RWPE1 (cell line): ENCODE results near the gene PRH2.

Source experiments
- CTCF ChIA-PET: fragments of 350-600 bp; sonication (Branson Sonifier 250); formaldehyde crosslinking; extraction: SDS; loops from one replicate; lab custom pipeline; 2021; lab: Yijun Ruan, JAX
- POLR2A ChIA-PET: fragments of 400-600 bp; formaldehyde crosslinking; extraction: SDS; loops from one replicate; lab custom pipeline; 2020; ENCODE audit warnings: antibody characterized with exemption; ENCODE audit not compliant: low non-redundant PET; lab: Yijun Ruan, JAX
- DNase-seq: peaks from one replicate; pipeline ENCODE4 v3.0.0; 2012; ENCODE audit warnings: low spot score
- H3K27ac ChIP-seq: fragments of 450-650 bp; 2 replicates; pipeline ENCODE4 v1.5.1; 2017
- TF ChIP-seq, protein P1 (sequence below): fragments of 450-650 bp; conservative IDR thresholded peaks from 2 replicates; pipeline ENCODE4 v1.5.1; 2017; ENCODE audit warnings: low read depth, mild to moderate bottlenecking

Gene PRH2

GRCh38 chr12:10926269-10926668 lies 2.8 kb upstream of the PRH2 start:
- ChIA-PET POLR2A (no interaction called here), CTCF (no interaction called here)
- no peak overlapping the region for H3K27ac ChIP-seq
- TF ChIP-seq, protein P1, sequence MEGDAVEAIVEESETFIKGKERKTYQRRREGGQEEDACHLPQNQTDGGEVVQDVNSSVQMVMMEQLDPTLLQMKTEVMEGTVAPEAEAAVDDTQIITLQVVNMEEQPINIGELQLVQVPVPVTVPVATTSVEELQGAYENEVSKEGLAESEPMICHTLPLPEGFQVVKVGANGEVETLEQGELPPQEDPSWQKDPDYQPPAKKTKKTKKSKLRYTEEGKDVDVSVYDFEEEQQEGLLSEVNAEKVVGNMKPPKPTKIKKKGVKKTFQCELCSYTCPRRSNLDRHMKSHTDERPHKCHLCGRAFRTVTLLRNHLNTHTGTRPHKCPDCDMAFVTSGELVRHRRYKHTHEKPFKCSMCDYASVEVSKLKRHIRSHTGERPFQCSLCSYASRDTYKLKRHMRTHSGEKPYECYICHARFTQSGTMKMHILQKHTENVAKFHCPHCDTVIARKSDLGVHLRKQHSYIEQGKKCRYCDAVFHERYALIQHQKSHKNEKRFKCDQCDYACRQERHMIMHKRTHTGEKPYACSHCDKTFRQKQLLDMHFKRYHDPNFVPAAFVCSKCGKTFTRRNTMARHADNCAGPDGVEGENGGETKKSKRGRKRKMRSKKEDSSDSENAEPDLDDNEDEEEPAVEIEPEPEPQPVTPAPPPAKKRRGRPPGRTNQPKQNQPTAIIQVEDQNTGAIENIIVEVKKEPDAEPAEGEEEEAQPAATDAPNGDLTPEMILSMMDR, result no peak
- DNase-seq, result no peak

DNA sequence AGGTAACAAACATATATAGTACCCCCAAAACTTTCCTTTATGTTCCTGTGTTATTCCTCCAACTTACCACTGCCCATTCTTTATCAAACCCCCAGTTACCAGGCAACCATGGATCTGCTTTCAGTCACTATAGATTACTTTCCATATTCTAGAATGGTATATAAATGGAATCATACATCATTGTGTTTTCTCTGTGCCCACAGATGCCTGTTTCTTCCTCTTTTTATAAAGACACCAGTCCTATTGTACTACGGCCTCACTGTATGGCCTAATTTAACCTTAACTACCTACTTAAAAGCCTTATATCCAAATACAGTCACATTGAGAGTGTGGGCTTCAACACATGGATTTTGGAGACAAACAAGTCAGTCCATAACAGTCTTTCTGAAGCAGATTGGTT lies 7.5 kb downstream of the PRH2 start:
- ChIA-PET POLR2A (no interaction called here), CTCF (interaction anchor here (0.9 kb wide), 1 partner anchor 9 kb away, joined by 3 read pairs; no protein-coding TSS in a partner anchor)
- no peak for DNase-seq
- TF ChIP-seq, protein P1, result no peak
- no peak overlapping the region for H3K27ac ChIP-seq

DNA sequence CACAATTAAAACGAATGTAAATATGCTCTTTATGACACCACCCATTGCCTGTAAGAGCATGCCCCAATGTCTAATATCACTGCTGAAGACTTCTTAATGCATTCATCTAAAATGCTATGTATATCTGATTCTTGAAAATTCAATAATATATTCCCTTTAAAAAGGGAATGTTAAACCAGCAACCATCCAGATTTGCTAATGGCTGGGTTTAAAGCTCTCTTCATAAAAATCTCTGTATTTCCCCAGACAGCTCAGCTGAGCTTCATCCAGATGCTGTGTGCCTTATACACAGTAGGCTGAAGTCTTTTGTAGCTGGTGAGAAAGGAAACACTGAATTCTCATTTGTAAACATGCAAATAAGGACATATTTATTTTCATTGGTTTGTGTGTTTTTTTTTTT lies 10.1 kb downstream of the PRH2 start, which contains the start of gene TAS2R14:
Gene TAS2R14, minus strand, starts transcription at position 101 of the 400 bp plus-strand sequence. Its CDS starts 56 bp downstream, at position 45.
- ChIA-PET POLR2A (no interaction called here), CTCF (no interaction called here)
- no peak within 1 kb of the TSS for H3K27ac ChIP-seq
- TF ChIP-seq, protein P1, result no peak
- no peak for DNase-seq

DNA sequence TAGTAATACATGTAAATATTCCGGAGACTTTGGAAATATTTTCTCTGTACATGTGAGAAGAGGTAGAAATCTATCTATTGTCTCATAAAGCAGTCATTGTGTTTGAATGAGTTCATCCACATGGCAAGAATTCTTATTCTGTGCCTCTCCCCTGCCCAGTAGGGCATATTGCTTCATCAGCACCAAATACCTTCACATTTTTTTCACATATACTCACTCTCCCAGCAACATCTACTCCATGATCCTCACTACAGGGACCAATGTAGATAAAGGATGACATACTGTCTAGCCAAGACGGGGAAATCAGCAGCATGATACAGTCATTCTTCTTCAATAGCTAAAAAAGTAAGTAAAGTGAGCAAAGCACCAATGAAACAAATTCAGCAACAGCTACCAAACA lies 11.4 kb downstream of the PRH2 start:
- POLR2A ChIA-PET, result no interaction called here
- TF ChIP-seq, protein P1, result no peak
- no peak overlapping the region for H3K27ac ChIP-seq
- DNase-seq, result peak; percentile 71
- CTCF ChIA-PET, result interaction anchor here (0.6 kb wide), 1 partner anchor 566 kb away, joined by 3 read pairs; no protein-coding TSS in a partner anchor

- POLR2A ChIA-PET, result no interaction called here
- TF ChIP-seq, protein P1, result no peak
- CTCF ChIA-PET, result no interaction called here
- H3K27ac ChIP-seq, result no peak overlapping the region
- DNase-seq, result no peak
These were observed 12.3 kb downstream of the PRH2 start for GRCh38 chr12:10941369-10941768.

DNA sequence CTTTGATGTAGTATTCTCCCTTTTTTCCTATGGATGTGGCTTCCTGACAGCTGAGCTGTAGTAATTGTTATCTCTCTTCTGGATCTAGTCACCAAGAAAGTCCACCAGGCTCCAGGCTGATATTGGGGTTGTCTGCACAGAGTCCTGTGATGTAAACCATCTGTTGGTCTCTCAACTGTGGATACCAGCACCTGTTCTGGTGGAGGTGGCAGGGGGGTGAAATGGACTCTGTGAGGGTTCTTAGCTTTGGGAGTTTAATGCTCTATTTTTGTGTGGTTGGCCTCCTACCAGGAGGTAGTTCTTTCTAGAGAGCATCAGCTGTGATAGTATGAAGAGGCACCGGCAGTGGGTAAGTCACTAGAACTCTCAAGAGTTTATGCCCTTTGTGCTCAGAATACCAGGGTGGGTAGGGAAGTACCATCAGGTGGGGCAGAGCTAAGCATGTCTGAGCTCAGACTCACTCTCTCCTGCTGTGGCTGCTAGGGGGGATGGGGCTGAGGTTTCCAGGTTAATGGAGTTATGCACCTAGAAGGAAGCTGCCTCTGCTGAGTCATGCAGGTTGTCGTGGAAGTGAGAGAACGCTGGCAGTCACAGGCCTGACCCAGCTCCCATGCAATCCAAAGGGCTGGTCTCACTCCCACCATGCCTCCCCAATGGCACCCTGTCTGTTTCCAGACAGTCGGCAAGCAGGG lies 13.0 kb downstream of the PRH2 start:
- TF ChIP-seq, protein P1, result no peak
- POLR2A ChIA-PET, result no interaction called here
- CTCF ChIA-PET, result no interaction called here
- peak; percentile 58 for DNase-seq
- H3K27ac ChIP-seq, result peak overlapping the region; percentile 53
